H9 (cell line): Measurements from ENCODE around the gene XPR1. TPM values are rescaled to one million over a fixed set of nuclear protein-coding genes. Genes with fewer than 3 reads are reported as not detected.

Experiments
- DNase-seq: peaks from one replicate; pipeline ENCODE4 v3.0.0-alpha.2; 2017
- H2AFZ ChIP-seq: one replicate; pipeline ENCODE4 v1.6.1; 2013; ENCODE audit warnings: mild to moderate bottlenecking, low read length, control low read depth, moderate library complexity
- H2AK5ac ChIP-seq: 2 replicates; pipeline ENCODE4 v1.6.1; 2013; ENCODE audit warnings: low read length, control low read depth, mixed read lengths; ENCODE audit not compliant: insufficient read length
- H2BK120ac ChIP-seq: one replicate; pipeline ENCODE4 v1.6.1; 2013; ENCODE audit warnings: low read depth, mild to moderate bottlenecking, low read length, control low read depth, inconsistent platforms; ENCODE audit not compliant: poor library complexity, severe bottlenecking
- H2BK12ac ChIP-seq: 2 replicates; pipeline ENCODE4 v1.6.1; 2013; ENCODE audit warnings: low read length, control low read depth, mixed read lengths, low read depth; ENCODE audit not compliant: insufficient read length
- H2BK15ac ChIP-seq: 2 replicates; pipeline ENCODE4 v1.6.1; 2013; ENCODE audit warnings: low read depth, low read length, control low read depth
- H2BK20ac ChIP-seq: one replicate; pipeline ENCODE4 v1.6.1; 2013; ENCODE audit warnings: low read depth, mild to moderate bottlenecking, low read length, control low read depth, inconsistent platforms; ENCODE audit not compliant: poor library complexity, severe bottlenecking
- H2BK5ac ChIP-seq: 2 replicates; pipeline ENCODE4 v1.6.1; 2013; ENCODE audit warnings: low read length, control low read depth, mixed read lengths; ENCODE audit not compliant: insufficient read length
- H3K14ac ChIP-seq: 2 replicates; pipeline ENCODE4 v1.6.1; 2013; ENCODE audit warnings: low read length, control low read depth; ENCODE audit not compliant: insufficient read depth
- H3K18ac ChIP-seq: 2 replicates; pipeline ENCODE4 v1.6.1; 2013; ENCODE audit warnings: low read depth, mild to moderate bottlenecking, mixed read lengths, low read length, control low read depth; ENCODE audit not compliant: insufficient read length
- H3K23ac ChIP-seq: 2 replicates; pipeline ENCODE4 v1.6.1; 2013; ENCODE audit warnings: low read length, control low read depth, mixed read lengths, low read depth; ENCODE audit not compliant: insufficient read length
- H3K23me2 ChIP-seq: 2 replicates; pipeline ENCODE4 v1.6.1; 2013; ENCODE audit warnings: low read depth, mild to moderate bottlenecking, mixed read lengths, low read length, control low read depth; ENCODE audit not compliant: insufficient read length, poor library complexity, severe bottlenecking
- H3K27ac ChIP-seq: 2 replicates; pipeline ENCODE4 v1.5.1; 2013; ENCODE audit warnings: low read length, control low read depth, mixed read lengths, low read depth; ENCODE audit not compliant: insufficient read length
- H3K27me3 ChIP-seq: 2 replicates; pipeline ENCODE4 v1.6.1; 2013; ENCODE audit warnings: low read length, control low read depth, inconsistent platforms; ENCODE audit not compliant: insufficient read depth
- H3K4ac ChIP-seq: 2 replicates; pipeline ENCODE4 v1.6.1; 2013; ENCODE audit warnings: low read depth, mild to moderate bottlenecking, control low read depth, inconsistent platforms, low read length, moderate library complexity
- H3K4me1 ChIP-seq: 2 replicates; pipeline ENCODE4 v1.6.1; 2013; ENCODE audit warnings: low read length, control low read depth, inconsistent platforms; ENCODE audit not compliant: insufficient read depth
- H3K4me2 ChIP-seq: 2 replicates; pipeline ENCODE4 v1.6.1; 2013; ENCODE audit warnings: low read length, control low read depth, mixed read lengths; ENCODE audit not compliant: insufficient read length, insufficient read depth
- H3K56ac ChIP-seq: 2 replicates; pipeline ENCODE4 v1.6.1; 2013; ENCODE audit warnings: low read depth, mild to moderate bottlenecking, mixed read lengths, low read length, control low read depth; ENCODE audit not compliant: insufficient read length
- H3K79me1 ChIP-seq: 2 replicates; pipeline ENCODE4 v1.6.1; 2013; ENCODE audit warnings: low read depth, mild to moderate bottlenecking, moderate library complexity, low read length, control low read depth, inconsistent platforms; ENCODE audit not compliant: insufficient read depth, poor library complexity, severe bottlenecking
- H3K79me2 ChIP-seq: 2 replicates; pipeline ENCODE4 v1.6.1; 2013; ENCODE audit warnings: low read length, control low read depth, inconsistent platforms; ENCODE audit not compliant: insufficient read depth
- H3K9ac ChIP-seq: 2 replicates; pipeline ENCODE4 v1.6.1; 2013; ENCODE audit warnings: low read length, control low read depth, mixed read lengths; ENCODE audit not compliant: insufficient read length; ENCODE audit errors: extremely low read depth
- H3K9me3 ChIP-seq: one replicate; pipeline ENCODE4 v1.6.1; 2013; ENCODE audit warnings: low read depth, low read length, inconsistent platforms; ENCODE audit not compliant: control insufficient read depth
- H3T11ph ChIP-seq: one replicate; pipeline ENCODE4 v1.6.1; 2013; ENCODE audit warnings: mild to moderate bottlenecking, low read length, control low read depth, inconsistent platforms
- H4K20me1 ChIP-seq: one replicate; pipeline ENCODE4 v1.6.1; 2013; ENCODE audit not compliant: control insufficient read depth, insufficient read length, insufficient read depth
- H4K5ac ChIP-seq: 2 replicates; pipeline ENCODE4 v1.6.1; 2013; ENCODE audit warnings: low read depth, mild to moderate bottlenecking, mixed read lengths, low read length, control low read depth; ENCODE audit not compliant: insufficient read length
- H4K8ac ChIP-seq: replicated peaks from 2 replicates; pipeline ENCODE4 v1.6.1; 2013; ENCODE audit warnings: low read length, control low read depth, mixed read lengths, low read depth; ENCODE audit not compliant: insufficient read length
- H4K91ac ChIP-seq: 2 replicates; pipeline ENCODE4 v1.6.1; 2013; ENCODE audit warnings: low read depth, mild to moderate bottlenecking, moderate library complexity, mixed read lengths, low read length, control low read depth; ENCODE audit not compliant: insufficient read length
- H3K27ac Mint-ChIP-seq, 3 experiments: 2 replicates in 2 of 3; 3 replicates in 1 of 3; pipeline ENCODE4 v1.8.0; 2020 to 2021; ENCODE audit warnings: mixed read lengths in 3 of 3, mild to moderate bottlenecking in 1 of 3, moderate library complexity in 1 of 3
- H3K27me3 Mint-ChIP-seq: 2 replicates; pipeline ENCODE4 v1.8.0; 2021; ENCODE audit warnings: low read depth, mild to moderate bottlenecking, moderate library complexity, mixed read lengths
- H3K36me3 Mint-ChIP-seq, 3 experiments: 2 replicates in 2 of 3; 3 replicates in 1 of 3; pipeline ENCODE4 v1.8.0; 2020 to 2021; ENCODE audit warnings: low read depth in 3 of 3, mixed read lengths in 3 of 3; ENCODE audit not compliant: insufficient read depth in 1 of 3
- H3K4me1 Mint-ChIP-seq, 2 experiments: 2 replicates each; pipeline ENCODE4 v1.8.0; 2020; ENCODE audit warnings: mixed read lengths in 2 of 2
- H3K4me3 Mint-ChIP-seq, 2 experiments: 2 replicates in 1 of 2; 3 replicates in 1 of 2; pipeline ENCODE4 v1.8.0; 2020 to 2021; ENCODE audit warnings: mild to moderate bottlenecking in 2 of 2, mixed read lengths in 2 of 2, moderate library complexity in 1 of 2
- H3K9me3 Mint-ChIP-seq, 2 experiments: 2 replicates in 1 of 2; 3 replicates in 1 of 2; pipeline ENCODE4 v1.8.0; 2020; ENCODE audit warnings: mild to moderate bottlenecking in 2 of 2, mixed read lengths in 2 of 2, moderate library complexity in 1 of 2
- CTCF ChIP-seq: fragments of 200-600 bp; sonication (generic); conservative IDR thresholded peaks from 3 replicates; pipeline ENCODE4 v1.8.0; 2021; ENCODE audit warnings: antibody characterized with exemption, mild to moderate bottlenecking
- WGBS: extraction: QIAGEN DNeasy Blood & Tissue Kit; methylation state at CpG from one replicate; pipeline ENCODE4 v1.1.7; 2013; ENCODE audit warnings: missing lambda C conversion rate, low lambda C conversion rate, mixed read lengths; ENCODE audit not compliant: insufficient read length; ENCODE audit errors: extremely low coverage; 5-methylcytosine and 5-hydroxymethylcytosine counted together
- total RNA-seq: library from RNA; stranded (reverse); gene quantifications from 2 replicates; pipeline ENCODE4 v1.2.1, GENCODE V29; 2021

The XPR1 gene
- total RNA-seq, 1 experiment from 2014 or later: 34.1 TPM

- peaks cover 0 to 5% (median 0%) of the 10 kb centered on the region in 3 experiments; a peak in 2 of 7 replicates for H3K36me3 Mint-ChIP-seq
- H3K4me1 Mint-ChIP-seq: peaks cover 64 to 70% of the 10 kb centered on the region in 2 experiments
- no peak overlapping the region for H3K56ac ChIP-seq
- H4K91ac ChIP-seq: peak overlapping the region; percentile 7
- no peak overlapping the region for H3K27ac ChIP-seq
- H2AK5ac ChIP-seq: peak overlapping the region; percentile 13
- H3K27ac Mint-ChIP-seq: peak overlapping the region; percentile 92 to 94 (median 94); a peak in 6 of 7 replicates
- H2BK20ac ChIP-seq: no peak overlapping the region
- no peak overlapping the region for H4K8ac ChIP-seq
- H3K23me2 ChIP-seq: peaks cover 6% of the 10 kb centered on the region
- no peak overlapping the region for H4K5ac ChIP-seq
- no peak overlapping the region for H3K18ac ChIP-seq
- H3K27me3 Mint-ChIP-seq: peaks cover 2% of the 10 kb centered on the region; the same call in 1 of the 2 replicates
- H3K4ac ChIP-seq: no peak overlapping the region
- H3K9me3 ChIP-seq: no peaks in the 10 kb centered on the region
- no peak overlapping the region for H3T11ph ChIP-seq
- peaks cover 27% of the 10 kb centered on the region; the same call in 1 of the 2 replicates for H3K4me1 ChIP-seq
- no peak overlapping the region for H3K23ac ChIP-seq
- no peak overlapping the region for H3K14ac ChIP-seq
- DNase-seq: no peak
- WGBS: no CpG with 5 or more reads among the region's 21 CpGs
- H2AFZ ChIP-seq: no peak overlapping the region
- no peaks in the 10 kb centered on the region for H3K79me1 ChIP-seq
- H3K4me3 Mint-ChIP-seq: peak overlapping the region in 1 of 2 experiments; percentile 56; a peak in 3 of 5 replicates
- no peaks in the 10 kb centered on the region for H3K27me3 ChIP-seq
- peak overlapping the region; percentile 55 for H2BK12ac ChIP-seq
- no peak for TF ChIP-seq CTCF
- no peaks in the 10 kb centered on the region for H3K79me2 ChIP-seq
- no peak overlapping the region for H3K4me2 ChIP-seq
- H4K20me1 ChIP-seq: no peaks in the 10 kb centered on the region
- no peak overlapping the region for H3K9ac ChIP-seq
- H2BK5ac ChIP-seq: no peak overlapping the region
- no peak overlapping the region for H2BK120ac ChIP-seq
- H2BK15ac ChIP-seq: no peak overlapping the region
- H3K9me3 Mint-ChIP-seq: no peaks in the 10 kb centered on the region
Measured at GRCh38 chr1:180921891-180922630, 290.2 kb downstream of the XPR1 start.
